ENCODE results near the gene FZD7. TPM values are rescaled to one million over a fixed set of nuclear protein-coding genes. Genes with fewer than 3 reads are reported as not detected.

The FZD7 gene
- total RNA-seq, 1 donor = 35.8 TPM

GRCh38 chr2:202001826-202002225 is 31.8 kb upstream of the FZD7 start:
- no peak for DNase-seq (ENCODE audit: low read depth)
- TF ChIP-seq CTCF (IDR thresholded peaks at IDR 0.05; ENCODE audit: insufficient read depth, low read length) = no peak

DNA sequence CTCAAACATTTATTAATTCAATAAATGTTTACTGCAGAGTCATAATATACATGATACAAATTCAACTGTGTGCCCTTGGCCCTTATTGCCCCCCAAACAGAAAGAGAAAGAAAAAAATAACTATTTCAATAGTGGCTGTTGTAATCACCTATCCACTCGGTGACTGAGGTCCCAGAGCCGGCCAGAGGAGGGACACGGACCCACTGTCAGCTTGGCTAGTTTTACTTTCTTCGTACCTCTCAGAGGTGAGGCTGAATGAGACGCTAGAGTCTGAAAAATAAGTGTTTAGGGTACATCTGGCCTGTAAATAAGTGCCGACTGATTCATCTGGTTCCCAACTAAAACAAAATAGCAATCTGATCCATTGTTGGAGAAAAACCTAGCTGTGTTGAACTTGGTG is 31.3 kb upstream of the FZD7 start:
- no peak for DNase-seq (ENCODE audit: low read depth)
- TF ChIP-seq CTCF (IDR thresholded peaks at IDR 0.05; ENCODE audit: insufficient read depth, low read length) = no peak
- no peak overlapping the region for H3K4me3 ChIP-seq (ENCODE audit: low read depth, low read length)

More at GRCh38 chr2:202001826-202002225, 31.8 kb upstream of the FZD7 start:
- H3K4me3 ChIP-seq (ENCODE audit: low read depth, low read length) = no peak overlapping the region

DNA sequence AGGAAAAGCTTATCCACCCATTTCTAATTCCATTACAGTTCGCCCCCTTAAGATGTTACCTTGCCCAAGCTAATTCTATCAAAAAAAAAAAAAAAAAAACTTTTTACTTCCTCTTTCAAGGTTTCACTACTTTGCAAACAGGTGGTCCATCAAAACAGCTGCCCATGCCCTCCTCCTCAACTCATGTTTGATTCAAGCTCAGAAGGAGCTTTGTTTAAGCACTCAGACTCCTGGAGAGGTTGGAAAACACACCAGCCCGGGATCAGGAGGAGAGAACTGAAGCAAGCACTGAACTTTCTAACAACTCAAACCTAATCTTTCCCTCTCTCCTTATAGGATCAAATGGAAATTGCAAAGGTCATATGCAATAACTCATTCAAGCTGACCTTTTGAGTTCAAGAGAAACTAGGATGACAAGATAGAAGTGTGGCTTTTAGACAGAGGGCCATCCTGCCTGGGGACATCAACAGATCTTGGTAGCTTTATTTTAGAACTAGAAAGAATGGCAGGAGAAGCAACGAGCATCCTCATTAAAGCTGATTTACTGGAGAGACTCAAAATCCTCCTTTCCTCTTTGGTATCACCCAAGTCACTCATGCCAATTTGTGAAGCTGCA is 28.3 kb upstream of the FZD7 start:
- no peak for TF ChIP-seq CTCF (IDR thresholded peaks at IDR 0.05; ENCODE audit: insufficient read depth, low read length)
- H3K4me3 ChIP-seq (ENCODE audit: low read depth, low read length) = no peak overlapping the region
- DNase-seq (ENCODE audit: low read depth) = no peak

DNA sequence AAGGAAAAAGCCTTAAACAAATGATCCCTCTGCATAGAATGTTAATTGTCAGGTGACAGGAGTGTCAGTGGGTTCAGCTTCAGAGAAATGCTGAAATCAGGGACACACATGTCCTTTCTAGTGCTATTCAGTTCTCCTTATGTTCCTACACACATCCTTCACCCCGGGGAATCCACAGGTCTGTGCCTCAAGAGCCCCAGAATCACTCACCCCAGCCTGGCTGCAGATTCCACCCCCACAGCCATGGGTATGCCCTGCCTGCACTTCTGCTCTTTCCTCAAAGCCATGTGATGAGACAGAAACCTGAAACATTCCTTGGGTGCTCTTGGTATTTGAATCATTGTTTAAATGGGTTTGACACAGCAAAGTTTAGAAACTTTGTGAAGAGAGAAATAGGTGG is 27.4 kb upstream of the FZD7 start:
- DNase-seq (ENCODE audit: low read depth) = no peak
- H3K4me3 ChIP-seq (ENCODE audit: low read depth, low read length) = no peak overlapping the region
- TF ChIP-seq CTCF (IDR thresholded peaks at IDR 0.05; ENCODE audit: insufficient read depth, low read length) = no peak

- H3K4me3 ChIP-seq (ENCODE audit: low read depth, low read length) = no peak overlapping the region
- TF ChIP-seq CTCF (IDR thresholded peaks at IDR 0.05; ENCODE audit: insufficient read depth, low read length) = peak; percentile 23
- DNase-seq (ENCODE audit: low read depth) = peak; percentile 40
Measured at GRCh38 chr2:202007015-202007982, 26.4 kb upstream of the FZD7 start.

GRCh38 chr2:202007983-202008354 is 25.7 kb upstream of the FZD7 start:
- TF ChIP-seq CTCF (IDR thresholded peaks at IDR 0.05; ENCODE audit: insufficient read depth, low read length) = no peak
- H3K4me3 ChIP-seq (ENCODE audit: low read depth, low read length) = no peak overlapping the region
- no peak for DNase-seq (ENCODE audit: low read depth)
